ENCODE results near the gene APOBEC4.

DNA sequence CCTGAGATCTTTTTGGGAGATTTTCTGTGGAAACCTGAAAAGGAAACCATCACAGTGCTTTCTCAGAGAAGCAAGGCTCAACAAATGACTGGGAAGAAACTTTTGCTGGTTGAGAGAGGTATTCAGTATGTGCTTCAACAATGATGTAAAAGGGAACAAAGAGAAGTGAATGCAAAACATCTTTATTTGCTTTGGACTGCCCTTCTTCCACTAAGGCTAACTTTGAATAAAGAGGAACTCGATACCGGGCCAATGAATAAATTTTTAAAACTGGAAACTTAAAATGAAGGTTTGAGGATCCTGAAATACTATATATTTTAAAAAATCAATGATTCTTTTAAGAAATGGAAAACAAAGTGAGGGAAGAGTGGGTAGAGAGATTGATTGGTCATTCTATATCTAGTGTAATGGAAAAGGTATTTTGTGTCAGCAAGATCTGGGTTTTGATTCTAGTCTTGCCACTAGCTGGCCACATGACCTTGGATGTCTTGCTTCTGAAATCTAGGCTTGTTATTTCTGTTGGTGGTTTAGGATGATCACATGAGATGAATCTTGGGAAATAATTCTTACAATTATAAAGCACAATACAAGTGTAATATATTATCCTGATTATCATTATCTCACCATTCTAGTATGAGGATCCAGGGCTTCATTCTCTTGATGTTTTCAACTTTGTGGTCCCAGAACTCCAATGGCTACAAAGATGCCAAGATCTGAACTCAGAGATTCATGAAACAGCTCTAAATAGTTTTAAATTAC lies 34.6 kb upstream of the APOBEC4 start:
- TF ChIP-seq KDM1A (IDR thresholded peaks at IDR 0.05; ENCODE audit: borderline replicate concordance) = no peak
- TF ChIP-seq FOXK2 (IDR thresholded peaks at IDR 0.05) = no peak
- no peak for TF ChIP-seq POLR2A (IDR thresholded peaks at IDR 0.05; ENCODE audit: low read depth, low read length)
- no peak for TF ChIP-seq CTCF (IDR thresholded peaks at IDR 0.05 in 2 of 3, conservative IDR thresholded peaks at IDR 0.05 in 1 of 3; ENCODE audit: control insufficient read depth in 2 of 3, extremely low read depth in 1 of 3, insufficient read depth in 1 of 3, low read depth in 3 of 3, low read length in 3 of 3)
- no peak for TF ChIP-seq CBX5 (IDR thresholded peaks at IDR 0.05; ENCODE audit: low read depth)
- TF ChIP-seq EGR1 (IDR thresholded peaks at IDR 0.05; ENCODE audit: borderline replicate concordance in 1 of 2, low read depth in 2 of 2, low read length in 2 of 2) = no peak
- TF ChIP-seq NR2C2 (IDR thresholded peaks at IDR 0.05; ENCODE audit: borderline replicate concordance, control insufficient read depth, insufficient read length, low read depth) = no peak
- TF ChIP-seq, protein P1, sequence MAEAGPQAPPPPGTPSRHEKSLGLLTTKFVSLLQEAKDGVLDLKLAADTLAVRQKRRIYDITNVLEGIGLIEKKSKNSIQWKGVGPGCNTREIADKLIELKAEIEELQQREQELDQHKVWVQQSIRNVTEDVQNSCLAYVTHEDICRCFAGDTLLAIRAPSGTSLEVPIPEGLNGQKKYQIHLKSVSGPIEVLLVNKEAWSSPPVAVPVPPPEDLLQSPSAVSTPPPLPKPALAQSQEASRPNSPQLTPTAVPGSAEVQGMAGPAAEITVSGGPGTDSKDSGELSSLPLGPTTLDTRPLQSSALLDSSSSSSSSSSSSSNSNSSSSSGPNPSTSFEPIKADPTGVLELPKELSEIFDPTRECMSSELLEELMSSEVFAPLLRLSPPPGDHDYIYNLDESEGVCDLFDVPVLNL (IDR thresholded peaks at IDR 0.05; ENCODE audit: low read depth, low read length) = no peak
- no peak for TF ChIP-seq TBL1XR1 (IDR thresholded peaks at IDR 0.05; ENCODE audit: low read depth, low read length)
- TF ChIP-seq ZZZ3 (IDR thresholded peaks at IDR 0.05; ENCODE audit: control insufficient read depth, insufficient read length, low read depth) = no peak
- TF ChIP-seq ESRRA (IDR thresholded peaks at IDR 0.05; ENCODE audit: low read length) = no peak
- no peak for TF ChIP-seq MXI1 (IDR thresholded peaks at IDR 0.05; ENCODE audit: low read depth, low read length)
- no peak for TF ChIP-seq NR2C1 (IDR thresholded peaks at IDR 0.05)
